Thoracic aorta (tissue), 2 donors: ENCODE measurements around the gene DNAJB8. TPM values are rescaled to one million over a fixed set of nuclear protein-coding genes. Genes with fewer than 3 reads are reported as not detected.

Source experiments
- ATAC-seq: fragments of 150-250 bp; one replicate; pipeline ENCODE4 v1.8.0; 2017; ENCODE audit warnings: low read depth; ENCODE audit not compliant: insufficient number of reproducible peaks, low FRiP score
- DNase-seq: peaks from one replicate; pipeline ENCODE4 v3.0.0-alpha.2; 2020; ENCODE audit warnings: low spot score
- H3K27ac ChIP-seq, 2 donors: fragments of 200-600 bp; sonication (generic); 1 replicate in 1 of 2; 2 replicates in 1 of 2; pipeline ENCODE4 v1.5.1; 2016; ENCODE audit warnings: mild to moderate bottlenecking in 2 of 2, moderate library complexity in 2 of 2
- H3K27me3 ChIP-seq: fragments of 200-600 bp; sonication (generic); replicated peaks from 2 replicates; pipeline ENCODE4 v1.6.0; 2016; ENCODE audit warnings: mild to moderate bottlenecking; ENCODE audit not compliant: insufficient read depth
- H3K36me3 ChIP-seq: fragments of 200-600 bp; sonication (generic); one replicate; pipeline ENCODE4 v1.5.1; 2016
- H3K4me1 ChIP-seq, 2 donors: fragments of 200-600 bp; sonication (generic); 1 replicate in 1 of 2; 2 replicates in 1 of 2; pipeline versions ENCODE4 v1.5.1 to v1.6.0; 2016; ENCODE audit warnings: low read depth in 2 of 2, mild to moderate bottlenecking in 1 of 2; ENCODE audit not compliant: control insufficient read depth in 1 of 2
- H3K4me3 ChIP-seq: fragments of 200-600 bp; sonication (generic); 2 replicates; pipeline ENCODE4 v1.5.1; 2016; ENCODE audit warnings: mild to moderate bottlenecking
- H3K9me3 ChIP-seq: fragments of 200-600 bp; sonication (generic); 2 replicates; pipeline ENCODE4 v1.5.1; 2016
- CTCF ChIP-seq: fragments of 200-600 bp; sonication (generic); IDR thresholded peaks from one replicate; pipeline ENCODE4 v1.5.1; 2019; ENCODE audit warnings: antibody characterized with exemption
- total RNA-seq, 2 donors: library from RNA; depleted of rRNA; stranded (reverse); fragments of >200 nt; gene quantifications; one replicate each; pipeline versions ENCODE4 v1.1.0 to v1.2.3, GENCODE V29; 2016

DNAJB8 gene
- total RNA-seq, 2 donors from 2014 or later: not detected

GRCh38 chr3:128429751-128430150 lies 36.9 kb downstream of the DNAJB8 start:
- no peak for ATAC-seq
- H3K36me3 ChIP-seq: no peaks in the 10 kb centered on the region
- no peak overlapping the region for H3K4me3 ChIP-seq
- no peak for TF ChIP-seq CTCF
- H3K27me3 ChIP-seq: no peaks in the 10 kb centered on the region
- no peak overlapping the region for H3K27ac ChIP-seq
- no peak for DNase-seq
- peaks cover 6 to 12% of the 10 kb centered on the region in 2 donors for H3K4me1 ChIP-seq
- H3K9me3 ChIP-seq: no peaks in the 10 kb centered on the region

GRCh38 chr3:128429275-128429674 lies 37.4 kb downstream of the DNAJB8 start:
- DNase-seq (no peak), ATAC-seq (no peak)
- no peaks in the 10 kb centered on the region for H3K36me3 ChIP-seq

GRCh38 chr3:128427872-128428822 lies 38.5 kb downstream of the DNAJB8 start:
- Histone ChIP-seq H3K36me3 (no peaks in the 10 kb centered on the region), H3K27me3 (no peaks in the 10 kb centered on the region), H3K9me3 (no peaks in the 10 kb centered on the region), H3K4me3 (no peak overlapping the region), H3K27ac (no peak overlapping the region), H3K4me1 (peaks cover 6 to 11% of the 10 kb centered on the region in 2 donors)
- TF ChIP-seq CTCF: no peak
- DNase-seq: no peak
- ATAC-seq: no peak

More at GRCh38 chr3:128429275-128429674, 37.4 kb downstream of the DNAJB8 start:
- Histone ChIP-seq H3K4me3 (no peak overlapping the region), H3K4me1 (peaks cover 6 to 12% of the 10 kb centered on the region in 2 donors), H3K27me3 (no peaks in the 10 kb centered on the region), H3K27ac (no peak overlapping the region), H3K9me3 (no peaks in the 10 kb centered on the region)
- TF ChIP-seq CTCF: no peak

GRCh38 chr3:128427175-128427857 lies 39.4 kb downstream of the DNAJB8 start:
- H3K36me3 ChIP-seq: no peaks in the 10 kb centered on the region

More at GRCh38 chr3:128427175-128427857, 39.4 kb downstream of the DNAJB8 start:
- DNase-seq (no peak), ATAC-seq (no peak)
- Histone ChIP-seq H3K4me3 (no peak overlapping the region), H3K9me3 (no peaks in the 10 kb centered on the region), H3K27me3 (no peaks in the 10 kb centered on the region), H3K27ac (no peak overlapping the region), H3K4me1 (peaks cover 0 to 3% of the 10 kb centered on the region in 2 donors)
- no peak for TF ChIP-seq CTCF
